ENCODE data around the gene MOB3A. TPM values are rescaled to one million over a fixed set of nuclear protein-coding genes. Genes with fewer than 3 reads are reported as not detected.

Gene MOB3A
- total RNA-seq, 2 donors from 2014 or later, result 108 to 162 TPM

Other genes with a start within 250 kb of the MOB3A start
- gene REXO1, start 247.8 kb downstream of the MOB3A start, total RNA-seq, result 100 to 1,000 TPM in 1 of 2 donors, 10 to 100 TPM in 1; 98.7 to 107 TPM
- 10 to 100 TPM; 37.9 to 46.5 TPM for gene KLF16, start 232.7 kb downstream of the MOB3A start, total RNA-seq
- gene ABHD17A, start 210.8 kb downstream of the MOB3A start, total RNA-seq, result 100 to 1,000 TPM; 121 to 125 TPM
- gene ADAT3, start 190.9 kb downstream of the MOB3A start, total RNA-seq, result 1 to 10 TPM; 6.4 to 8.5 TPM
- gene SCAMP4, start 190.9 kb downstream of the MOB3A start, total RNA-seq, result 10 to 100 TPM; 19.2 to 20.7 TPM
- 100 to 1,000 TPM; 110 to 117 TPM for gene CSNK1G2, start 155.2 kb downstream of the MOB3A start, total RNA-seq
- gene BTBD2, start 80.6 kb downstream of the MOB3A start, total RNA-seq, result 10 to 100 TPM; 53.4 to 64.6 TPM
- gene MKNK2, start 45.1 kb downstream of the MOB3A start, total RNA-seq, result 100 to 1,000 TPM; 256 to 288 TPM
- 10 to 100 TPM; 12.3 to 19.8 TPM for gene IZUMO4, start 589 bp upstream of the MOB3A start, total RNA-seq
- gene AP3D1, start 55.2 kb upstream of the MOB3A start, total RNA-seq, result 10 to 100 TPM; 82.2 to 86.0 TPM
- gene DOT1L, start 67.6 kb upstream of the MOB3A start, total RNA-seq, result 10 to 100 TPM; 32.3 to 42.1 TPM
- 10 to 100 TPM; 38.6 to 40.2 TPM for gene PLEKHJ1, start 140.0 kb upstream of the MOB3A start, total RNA-seq
- 100 to 1,000 TPM; 119 to 135 TPM for gene SF3A2, start 140.5 kb upstream of the MOB3A start, total RNA-seq
- 1 to 10 TPM in 1 of 2 donors, under 1 TPM in 1; 0.50 to 2.7 TPM for gene AMH, start 153.0 kb upstream of the MOB3A start, total RNA-seq
- 1 to 10 TPM in 1 of 2 donors, under 1 TPM in 1; 0.55 to 1.0 TPM for gene JSRP1, start 160.1 kb upstream of the MOB3A start, total RNA-seq
- gene PEAK3, start 185.8 kb upstream of the MOB3A start, total RNA-seq, result not detected
- gene LINGO3, start 211.8 kb upstream of the MOB3A start, total RNA-seq, result under 1 TPM; 0.20 to 0.29 TPM
- 10 to 100 TPM; 71.5 to 72.2 TPM for gene LSM7, start 232.3 kb upstream of the MOB3A start, total RNA-seq
- 10 to 100 TPM; 73.2 to 86.1 TPM for gene SPPL2B, start 232.4 kb upstream of the MOB3A start, total RNA-seq